Body of pancreas (tissue), 4 donors: ENCODE results near the gene GCM1. TPM values are rescaled to one million over a fixed set of nuclear protein-coding genes. Genes with fewer than 3 reads are reported as not detected.

Experiments used
- ATAC-seq: fragments of 150-250 bp; one replicate; pipeline ENCODE4 v1.9.1; 2016
- DNase-seq, 4 donors: peaks; one replicate each; pipeline ENCODE4 v3.0.0-alpha.2; 2019
- H3K27ac ChIP-seq, 4 donors: fragments of 200-600 bp; sonication (generic); 1 replicate in 3 of 4; 2 replicates in 1 of 4; pipeline versions ENCODE4 v1.5.1 to v1.6.1; 2016 to 2019; ENCODE audit warnings: mild to moderate bottlenecking in 1 of 4, mixed read lengths in 1 of 4, moderate library complexity in 1 of 4
- H3K27me3 ChIP-seq, 2 donors: fragments of 200-600 bp; sonication (generic); one replicate each; pipeline ENCODE4 v1.6.0; 2016; ENCODE audit warnings: mild to moderate bottlenecking in 1 of 2
- H3K36me3 ChIP-seq, 2 donors: fragments of 200-600 bp; sonication (generic); replicated peaks in 1 of 2; 2 replicates each; pipeline ENCODE4 v1.5.1; 2016; ENCODE audit warnings: low read depth in 2 of 2; ENCODE audit not compliant: insufficient read depth in 1 of 2
- H3K4me1 ChIP-seq: fragments of 200-600 bp; sonication (generic); one replicate; pipeline ENCODE4 v1.6.0; 2016
- H3K4me3 ChIP-seq, 2 donors: fragments of 200-600 bp; sonication (generic); 1 replicate in 1 of 2; 2 replicates in 1 of 2; pipeline ENCODE4 v1.5.1; 2016 to 2019
- H3K9me3 ChIP-seq, 3 donors: fragments of 200-600 bp; sonication (generic); 1 replicate in 2 of 3; 2 replicates in 1 of 3; pipeline ENCODE4 v1.5.1; 2016
- CTCF ChIP-seq, 7 experiments: fragments of 450-650 bp in 4 of 7; fragments of 200-600 bp in 3 of 7; sonication (generic) in 3 of 7; IDR thresholded peaks; one replicate each; pipeline ENCODE4 v1.5.1; 2016 to 2019; ENCODE audit warnings: antibody characterized with exemption in 7 of 7
- POLR2A ChIP-seq, 3 donors: fragments of 450-650 bp; IDR thresholded peaks; one replicate each; pipeline ENCODE4 v1.6.1; 2016; ENCODE audit warnings: antibody characterized with exemption in 3 of 3, mild to moderate bottlenecking in 2 of 3
- WGBS, 2 donors: methylation state at CpG; one replicate each; pipeline ENCODE4 v1.1.5; 2017; 5-methylcytosine and 5-hydroxymethylcytosine counted together
- intact Hi-C: fragments of 100-400 bp; cut with DNase I; formaldehyde crosslinking; loops from one replicate; pipeline ENCODE4 v1.15.1; 2023
- total RNA-seq, 2 donors: library from RNA; depleted of rRNA; stranded (reverse); fragments of >200 nt; gene quantifications; one replicate each; pipeline ENCODE4 v1.1.0, GENCODE V29; 2016

GCM1 gene
- total RNA-seq, 2 donors from 2014 or later, result 0.26 TPM; not detected in 1

- Histone ChIP-seq H3K27ac (no peak overlapping the region), H3K27me3 (no peaks in the 10 kb centered on the region), H3K36me3 (peaks cover 22 to 45% of the 10 kb centered on the region in 2 donors), H3K4me1 (no peaks in the 10 kb centered on the region), H3K9me3 (no peaks in the 10 kb centered on the region), H3K4me3 (no peak overlapping the region)
- intact Hi-C loops, result no loop called here
- ATAC-seq, result no peak
- WGBS, 2 donors, result 45 to 64% methylated on average over 1 of the region's 1 CpG
- no peak for DNase-seq
- TF ChIP-seq CTCF (IDR thresholded peaks at IDR 0.05), result no peak
- TF ChIP-seq POLR2A (IDR thresholded peaks at IDR 0.05), result no peak
These were observed 52.9 kb downstream of the GCM1 start for GRCh38 chr6:53095716-53096115.

GRCh38 chr6:53095270-53095669 is 53.4 kb downstream of the GCM1 start:
- Histone ChIP-seq H3K4me3 (no peak overlapping the region), H3K27me3 (no peaks in the 10 kb centered on the region), H3K9me3 (no peaks in the 10 kb centered on the region), H3K36me3 (peaks cover 22 to 45% of the 10 kb centered on the region in 2 donors), H3K4me1 (no peaks in the 10 kb centered on the region), H3K27ac (no peak overlapping the region)
- TF ChIP-seq CTCF (IDR thresholded peaks at IDR 0.05) (no peak), POLR2A (IDR thresholded peaks at IDR 0.05) (no peak)
- no peak for ATAC-seq
- intact Hi-C loops, result no loop called here
- no peak for DNase-seq
- 86 to 87% methylated on average over 3 of the region's 3 CpGs for WGBS, 2 donors

- Histone ChIP-seq H3K27me3 (no peaks in the 10 kb centered on the region), H3K9me3 (no peaks in the 10 kb centered on the region), H3K4me1 (no peaks in the 10 kb centered on the region), H3K27ac (no peak overlapping the region), H3K4me3 (no peak overlapping the region), H3K36me3 (peaks cover 8 to 27% of the 10 kb centered on the region in 2 donors)
- 74 to 84% methylated on average over 2 of the region's 2 CpGs for WGBS, 2 donors
- DNase-seq (no peak), ATAC-seq (no peak)
- intact Hi-C loops, result no loop called here
- TF ChIP-seq POLR2A (IDR thresholded peaks at IDR 0.05) (no peak), CTCF (IDR thresholded peaks at IDR 0.05) (no peak)
These were observed 58.1 kb downstream of the GCM1 start for GRCh38 chr6:53090576-53090975.

GRCh38 chr6:53089948-53090347 is 58.7 kb downstream of the GCM1 start:
- ATAC-seq, result no peak
- TF ChIP-seq CTCF (IDR thresholded peaks at IDR 0.05) (no peak), POLR2A (IDR thresholded peaks at IDR 0.05) (no peak)

GRCh38 chr6:53086302-53086701 is 62.3 kb downstream of the GCM1 start:
- no peak for ATAC-seq

More at GRCh38 chr6:53089948-53090347, 58.7 kb downstream of the GCM1 start:
- Histone ChIP-seq H3K27me3 (no peaks in the 10 kb centered on the region), H3K36me3 (peaks cover 8 to 26% of the 10 kb centered on the region in 2 donors), H3K27ac (no peak overlapping the region), H3K4me1 (no peaks in the 10 kb centered on the region), H3K4me3 (no peak overlapping the region), H3K9me3 (no peaks in the 10 kb centered on the region)
- intact Hi-C loops, result no loop called here
- DNase-seq, result no peak

More at GRCh38 chr6:53086302-53086701, 62.3 kb downstream of the GCM1 start:
- DNase-seq, result no peak
- Histone ChIP-seq H3K36me3 (peaks cover 12 to 20% of the 10 kb centered on the region in 2 donors), H3K27ac (no peak overlapping the region), H3K4me1 (no peaks in the 10 kb centered on the region), H3K27me3 (no peaks in the 10 kb centered on the region), H3K9me3 (no peaks in the 10 kb centered on the region), H3K4me3 (no peak overlapping the region)
- intact Hi-C loops, result no loop called here
- WGBS, 2 donors, result 7 to 54% methylated on average over 2 of the region's 2 CpGs
- TF ChIP-seq CTCF (IDR thresholded peaks at IDR 0.05) (no peak), POLR2A (IDR thresholded peaks at IDR 0.05) (no peak)
